HAP-1 (cell line): Measurements from ENCODE around the gene PRDM11.

Experiments
- DNase-seq, 2 experiments: peaks; one replicate each; pipeline ENCODE4 v3.0.0-alpha.2; 2016 to 2020; ENCODE audit warnings: low spot score in 2 of 2
- H3K27me3 ChIP-seq: fragments of 250-450 bp; sonication (Bioruptor Pico); 2 replicates; pipeline ENCODE4 v1.5.1; 2020; ENCODE audit warnings: low read depth, mild to moderate bottlenecking, moderate library complexity
- H3K36me3 ChIP-seq: fragments of 250-450 bp; sonication (Bioruptor Pico); replicated peaks from 2 replicates; pipeline ENCODE4 v1.5.1; 2020; ENCODE audit warnings: mild to moderate bottlenecking
- H3K4me1 ChIP-seq: fragments of 250-450 bp; sonication (Bioruptor Pico); 2 replicates; pipeline ENCODE4 v1.5.1; 2020; ENCODE audit warnings: mild to moderate bottlenecking
- H3K4me3 ChIP-seq: fragments of 250-450 bp; sonication (Bioruptor Pico); 2 replicates; pipeline ENCODE4 v1.5.1; 2020; ENCODE audit warnings: mild to moderate bottlenecking, moderate library complexity
- H3K9me3 ChIP-seq: fragments of 250-450 bp; sonication (Bioruptor Pico); 2 replicates; pipeline ENCODE4 v1.5.1; 2020; ENCODE audit warnings: mild to moderate bottlenecking, moderate library complexity
- in situ Hi-C: fragments of 300-500 bp; cut with MboI; formaldehyde crosslinking; loops from 3 replicates; pipeline ENCODE4 v1.14.3; 2020; ENCODE audit warnings: low sequenced_read_pairs, inconsistent platforms, mixed read lengths

The PRDM11 gene

DNA sequence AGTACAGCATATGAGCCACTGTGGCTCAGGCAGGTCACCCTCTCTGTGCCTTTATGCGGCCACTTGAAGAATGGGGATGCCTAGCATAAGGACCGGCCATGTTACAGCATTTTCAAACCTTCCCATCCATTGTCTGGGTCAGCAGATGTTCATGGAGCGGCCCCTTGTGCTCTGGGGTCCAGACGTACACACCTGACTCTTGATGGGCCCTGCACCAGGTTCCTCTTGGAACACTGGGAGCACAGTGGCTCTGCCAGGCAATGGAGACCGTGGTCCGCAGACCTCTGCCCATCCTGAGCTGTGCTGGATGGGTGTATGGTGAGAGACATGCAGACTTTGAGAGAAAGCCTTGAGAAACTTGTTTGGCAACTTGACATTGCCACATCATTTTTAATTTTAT lies 9.8 kb downstream of the PRDM11 start:
- Histone ChIP-seq H3K4me3 (no peak overlapping the region), H3K9me3 (no peaks in the 10 kb centered on the region), H3K4me1 (no peaks in the 10 kb centered on the region), H3K27me3 (no peaks in the 10 kb centered on the region), H3K36me3 (no peaks in the 10 kb centered on the region)
- no peak for DNase-seq
- in situ Hi-C loops = no loop called here

DNA sequence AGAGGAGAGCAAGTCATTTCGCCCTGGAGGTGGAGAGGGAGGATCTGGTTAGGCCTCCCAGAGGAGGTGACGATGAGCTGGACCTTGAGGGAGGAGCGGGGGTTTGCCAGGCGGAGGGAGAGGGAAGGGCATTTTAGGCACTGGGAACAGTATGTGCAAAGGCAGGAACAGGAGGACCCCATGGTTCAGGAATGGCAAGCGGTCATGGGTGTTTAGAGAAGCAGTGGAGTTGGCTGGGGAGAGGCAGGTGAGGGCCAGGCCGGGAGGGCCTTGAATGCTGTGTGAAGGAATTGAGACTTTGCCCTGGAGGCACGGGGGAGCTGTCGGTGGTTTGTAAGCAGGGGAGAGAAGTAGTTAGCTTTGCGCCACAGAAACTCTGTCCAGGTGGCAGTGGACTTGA lies 10.3 kb downstream of the PRDM11 start:
- in situ Hi-C loops = no loop called here
- H3K4me3 ChIP-seq = no peak overlapping the region
- no peak for DNase-seq
- no peaks in the 10 kb centered on the region for H3K36me3 ChIP-seq
- H3K4me1 ChIP-seq = no peaks in the 10 kb centered on the region
- H3K27me3 ChIP-seq = no peaks in the 10 kb centered on the region
- no peaks in the 10 kb centered on the region for H3K9me3 ChIP-seq

DNA sequence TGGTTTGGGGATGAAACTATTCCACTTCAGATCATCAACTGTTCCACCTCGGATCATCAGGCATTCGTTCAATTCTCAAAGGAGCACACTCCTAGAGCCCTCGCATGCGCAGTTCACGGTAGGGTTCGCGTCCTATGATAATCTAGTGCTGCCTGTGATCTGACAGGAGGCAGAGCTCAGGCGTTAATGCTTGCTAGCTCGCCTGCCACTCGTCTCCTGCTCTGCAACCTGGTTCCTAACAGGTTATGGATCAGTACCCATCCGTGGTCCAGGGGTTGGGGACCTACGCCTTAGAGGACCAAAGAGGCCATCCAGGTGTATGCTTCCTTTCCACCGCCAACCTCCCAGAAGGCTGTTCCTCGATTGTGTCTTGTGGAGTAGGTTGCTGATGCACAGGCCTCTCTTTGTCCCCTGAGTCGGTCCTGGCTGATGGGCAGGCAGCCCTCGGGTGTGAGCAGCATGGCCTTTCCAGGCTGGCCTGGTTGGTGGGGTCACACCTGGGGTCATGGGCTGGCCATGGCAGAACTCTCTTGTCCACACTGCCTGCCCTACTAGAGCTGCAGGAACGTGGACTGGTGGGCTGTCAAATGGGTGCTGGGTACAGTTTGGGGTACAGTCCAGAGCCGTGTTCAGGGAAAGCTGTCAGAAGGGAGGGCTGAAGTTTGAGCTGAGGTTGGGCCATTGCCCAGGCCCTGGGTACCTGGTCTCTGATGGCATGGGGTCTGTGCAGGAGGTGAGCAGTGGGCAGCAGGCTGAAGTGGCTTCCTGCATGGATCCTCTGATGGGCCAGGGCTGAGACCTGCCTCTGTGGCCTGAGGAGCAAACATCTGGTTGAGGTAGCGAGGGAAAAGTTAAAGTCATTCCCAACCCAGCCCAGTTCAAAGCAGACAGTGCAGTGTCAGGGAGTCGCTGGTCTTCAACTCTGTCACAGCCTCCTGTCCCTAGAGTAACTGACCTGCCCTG lies 11.1 kb downstream of the PRDM11 start:
- no peak overlapping the region for H3K4me3 ChIP-seq
- in situ Hi-C loops = no loop called here
- DNase-seq = no peak
- H3K27me3 ChIP-seq = no peaks in the 10 kb centered on the region
- no peaks in the 10 kb centered on the region for H3K4me1 ChIP-seq
- no peaks in the 10 kb centered on the region for H3K36me3 ChIP-seq
- no peaks in the 10 kb centered on the region for H3K9me3 ChIP-seq

DNA sequence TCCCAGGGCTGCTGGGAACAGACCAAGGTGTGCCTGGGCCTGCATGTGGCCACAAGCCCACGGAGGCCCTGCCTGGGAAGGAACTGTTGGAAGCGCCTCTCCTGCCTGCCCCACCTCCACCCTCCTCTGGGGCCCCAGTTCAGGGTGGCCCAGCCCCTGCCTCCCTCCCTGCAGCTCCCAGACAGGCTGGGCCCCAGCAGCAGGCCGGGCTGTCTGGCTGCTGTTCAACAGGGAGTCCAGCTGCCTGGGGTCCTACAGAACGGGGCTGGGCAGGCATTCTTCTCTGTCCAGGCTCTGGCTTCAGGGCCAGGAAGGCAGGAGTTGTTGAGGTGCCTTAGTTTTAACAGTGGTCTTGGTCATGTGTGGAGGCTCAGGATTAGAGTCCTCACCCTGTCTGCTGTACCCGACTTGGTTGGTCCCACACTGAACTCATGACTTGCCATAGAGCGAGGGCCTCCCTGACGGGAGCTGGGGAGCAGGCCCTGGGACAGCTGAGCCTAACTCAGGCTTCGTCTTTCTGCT lies 11.8 kb downstream of the PRDM11 start:
- H3K9me3 ChIP-seq = no peaks in the 10 kb centered on the region
- H3K4me1 ChIP-seq = no peaks in the 10 kb centered on the region
- H3K4me3 ChIP-seq = no peak overlapping the region
- no peak for DNase-seq
- in situ Hi-C loops = no loop called here
- no peaks in the 10 kb centered on the region for H3K36me3 ChIP-seq
- H3K27me3 ChIP-seq = no peaks in the 10 kb centered on the region

DNA sequence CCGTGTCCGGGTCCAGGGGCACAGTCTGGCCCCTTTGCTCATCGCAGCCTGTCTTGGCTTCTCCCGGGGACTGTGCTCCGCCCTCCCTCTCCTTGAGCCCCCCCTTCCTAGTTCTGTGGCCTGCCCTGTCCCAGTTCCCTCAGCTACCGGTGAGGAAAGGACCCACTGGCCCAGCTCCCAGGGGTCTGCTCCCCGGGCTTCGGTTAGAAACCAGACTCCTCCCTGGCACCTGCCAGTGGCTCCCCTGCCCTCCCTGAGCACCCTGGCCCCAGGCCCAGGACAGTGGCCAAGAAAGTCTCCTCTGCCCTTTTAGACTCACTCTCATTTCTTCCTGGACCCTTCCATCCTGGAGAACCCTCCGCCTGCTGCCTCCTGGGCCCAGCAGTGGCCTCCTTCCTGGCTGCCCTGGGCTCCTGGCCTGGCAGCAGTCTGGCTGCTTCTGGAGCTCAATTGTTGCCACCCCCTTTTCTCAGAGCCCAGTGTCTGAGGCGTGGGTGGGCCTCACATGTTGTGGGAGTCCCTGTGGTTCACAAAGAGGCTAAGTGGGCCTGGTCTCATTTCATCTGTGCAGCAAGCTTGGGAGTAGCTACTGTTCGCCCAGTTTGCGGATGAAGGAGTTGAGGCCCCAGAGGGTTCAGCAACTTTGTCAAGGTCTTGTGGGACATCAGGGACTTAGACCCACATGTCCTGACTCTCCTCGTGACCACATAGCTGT lies 12.6 kb downstream of the PRDM11 start:
- in situ Hi-C loops = no loop called here
- DNase-seq = no peak
- Histone ChIP-seq H3K27me3 (no peaks in the 10 kb centered on the region), H3K4me1 (no peaks in the 10 kb centered on the region), H3K36me3 (no peaks in the 10 kb centered on the region), H3K4me3 (no peak overlapping the region), H3K9me3 (no peaks in the 10 kb centered on the region)

DNA sequence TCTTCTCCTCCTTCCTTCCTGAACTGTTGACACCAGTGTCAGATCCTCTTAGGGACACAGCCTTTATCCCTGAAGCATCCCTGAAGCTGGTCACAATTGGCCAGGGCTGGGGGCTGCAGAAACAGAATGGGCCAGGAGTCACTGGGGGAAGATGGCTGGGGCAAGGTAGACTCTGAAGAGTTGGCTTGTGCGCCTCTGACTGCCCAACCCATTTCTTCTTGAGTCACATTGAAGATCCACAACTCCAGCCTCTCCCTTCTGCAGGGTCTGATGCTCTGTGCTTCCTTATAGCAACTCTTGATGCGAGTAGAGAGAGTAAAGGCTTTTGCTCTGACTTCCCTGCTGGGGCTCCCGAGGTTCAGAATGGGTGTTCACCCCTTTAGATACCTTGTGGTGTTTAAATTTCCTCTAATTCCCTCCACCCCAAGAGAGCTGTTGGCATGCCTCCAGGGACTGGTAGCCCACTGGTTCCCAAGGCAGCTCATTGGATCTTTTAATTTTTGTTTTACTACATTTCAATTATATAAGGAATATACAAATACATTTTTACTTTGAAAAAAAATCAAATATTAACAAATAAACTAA lies 13.4 kb downstream of the PRDM11 start:
- H3K27me3 ChIP-seq = no peaks in the 10 kb centered on the region
- no peak for DNase-seq
- in situ Hi-C loops = no loop called here
- no peaks in the 10 kb centered on the region for H3K4me1 ChIP-seq
- no peaks in the 10 kb centered on the region for H3K9me3 ChIP-seq
- H3K4me3 ChIP-seq = no peak overlapping the region
- no peaks in the 10 kb centered on the region for H3K36me3 ChIP-seq

DNA sequence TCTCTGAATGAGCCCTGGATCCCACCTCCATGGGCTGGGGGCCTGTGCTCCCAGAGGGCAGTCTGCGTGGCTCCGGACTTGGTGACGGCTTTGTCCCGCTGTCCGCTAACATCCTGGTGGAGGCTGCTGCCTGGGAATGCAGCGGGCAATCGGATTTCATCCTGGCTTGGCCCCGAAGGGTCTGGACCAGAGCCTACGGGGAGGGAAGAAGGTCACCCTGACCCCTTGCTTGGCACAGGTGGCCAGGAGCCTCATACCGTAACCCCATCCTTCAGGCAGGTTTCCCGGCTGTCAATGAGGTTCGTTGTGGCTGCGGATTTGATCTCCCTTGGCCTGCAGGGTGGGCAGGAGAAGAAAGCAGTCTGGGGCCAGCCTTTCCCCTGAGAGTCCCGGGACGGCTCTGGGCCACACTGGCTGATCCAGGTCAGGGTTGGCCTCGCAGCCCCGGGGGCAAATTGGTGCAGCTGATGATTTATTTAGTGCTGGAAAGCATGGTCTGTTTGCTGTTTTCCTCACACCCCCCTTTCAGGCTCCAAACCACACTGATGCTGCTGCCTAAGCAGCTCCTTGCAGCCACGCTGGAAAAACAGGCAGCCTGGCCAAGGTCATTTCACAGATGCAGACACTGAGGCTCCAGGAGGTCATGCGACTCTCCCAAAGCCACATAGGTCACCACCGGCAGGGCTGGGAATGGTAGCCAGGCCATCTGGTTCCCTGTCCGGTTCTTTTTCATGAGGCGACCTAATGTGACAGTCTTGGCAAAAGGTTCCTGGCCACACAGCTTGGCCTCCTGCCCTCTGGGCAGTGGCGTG lies 15.0 kb downstream of the PRDM11 start:
- H3K36me3 ChIP-seq = no peaks in the 10 kb centered on the region
- no peak for DNase-seq
- in situ Hi-C loops = no loop called here

DNA sequence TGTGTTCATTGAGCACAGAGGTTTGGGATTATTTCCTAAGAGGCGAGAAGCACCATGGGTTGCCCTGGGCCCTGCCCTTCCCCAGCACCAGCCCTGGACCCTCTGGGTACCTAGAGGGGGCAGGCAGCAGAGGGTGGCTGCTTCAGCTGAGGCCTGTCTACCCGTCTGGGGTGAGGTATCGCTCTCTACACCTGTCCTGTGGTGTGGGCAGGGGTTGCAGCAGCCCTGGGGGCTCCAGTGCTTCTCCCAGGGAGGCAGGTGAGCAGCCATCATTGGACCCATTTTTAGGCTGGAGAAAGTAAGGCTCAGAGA lies 15.6 kb downstream of the PRDM11 start:
- no peaks in the 10 kb centered on the region for H3K4me1 ChIP-seq
- H3K27me3 ChIP-seq = no peaks in the 10 kb centered on the region
- no peaks in the 10 kb centered on the region for H3K9me3 ChIP-seq
- in situ Hi-C loops = no loop called here
- no peak overlapping the region for H3K4me3 ChIP-seq
- no peak for DNase-seq
- H3K36me3 ChIP-seq = no peaks in the 10 kb centered on the region

More for the DNA sequence above, 15.0 kb downstream of the PRDM11 start:
- Histone ChIP-seq H3K27me3 (no peaks in the 10 kb centered on the region), H3K4me1 (no peaks in the 10 kb centered on the region), H3K9me3 (no peaks in the 10 kb centered on the region), H3K4me3 (no peak overlapping the region)

DNA sequence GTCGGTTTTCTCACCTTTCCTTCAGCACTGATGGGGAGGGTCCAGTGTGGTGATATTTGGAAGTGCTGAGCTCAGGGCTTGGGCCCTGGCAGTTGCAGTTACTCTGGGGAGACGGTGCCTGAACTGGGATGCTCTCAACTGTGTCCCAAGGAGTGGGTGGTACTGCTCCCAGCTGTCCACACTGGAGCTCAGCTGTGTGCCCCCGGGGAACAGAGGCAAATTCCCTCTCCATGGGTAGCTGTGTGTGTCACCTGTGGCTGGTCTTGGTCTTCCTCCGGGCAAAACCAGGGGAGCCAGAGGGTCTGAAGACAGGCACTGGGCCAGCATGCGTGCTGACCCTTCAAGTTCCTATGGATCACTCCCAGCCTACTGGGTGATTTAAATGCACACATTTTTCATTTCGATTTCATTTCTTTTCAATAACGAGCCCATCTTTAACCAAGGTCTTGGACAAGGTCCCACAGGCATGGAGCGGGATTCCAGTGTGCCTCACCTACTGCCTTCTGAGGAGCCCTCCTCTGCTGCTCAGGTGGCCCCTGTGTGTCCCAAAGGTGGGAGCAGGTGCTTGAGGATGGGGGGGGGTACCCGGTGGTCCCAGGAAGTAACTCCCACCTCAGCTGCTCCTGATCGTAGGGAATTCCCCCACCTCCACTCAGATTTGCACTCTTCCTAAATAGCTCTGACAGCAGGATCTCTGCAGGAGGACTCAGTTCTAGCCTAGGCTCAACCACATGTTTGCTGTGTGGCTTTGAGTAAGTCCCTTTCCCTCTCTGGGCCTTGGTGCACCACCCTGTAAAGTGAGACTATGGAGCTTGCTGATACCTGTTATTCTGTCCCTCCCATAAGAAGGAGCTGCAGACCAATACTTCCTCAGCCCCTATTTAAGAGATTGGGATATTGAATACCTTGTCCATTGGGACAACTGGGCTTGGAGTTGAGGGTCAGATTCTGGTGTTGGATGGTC lies 16.8 kb downstream of the PRDM11 start:
- H3K4me3 ChIP-seq = no peak overlapping the region
- in situ Hi-C loops = no loop called here
- H3K36me3 ChIP-seq = no peaks in the 10 kb centered on the region
- no peaks in the 10 kb centered on the region for H3K4me1 ChIP-seq
- H3K27me3 ChIP-seq = no peaks in the 10 kb centered on the region
- DNase-seq = no peak
- no peaks in the 10 kb centered on the region for H3K9me3 ChIP-seq

DNA sequence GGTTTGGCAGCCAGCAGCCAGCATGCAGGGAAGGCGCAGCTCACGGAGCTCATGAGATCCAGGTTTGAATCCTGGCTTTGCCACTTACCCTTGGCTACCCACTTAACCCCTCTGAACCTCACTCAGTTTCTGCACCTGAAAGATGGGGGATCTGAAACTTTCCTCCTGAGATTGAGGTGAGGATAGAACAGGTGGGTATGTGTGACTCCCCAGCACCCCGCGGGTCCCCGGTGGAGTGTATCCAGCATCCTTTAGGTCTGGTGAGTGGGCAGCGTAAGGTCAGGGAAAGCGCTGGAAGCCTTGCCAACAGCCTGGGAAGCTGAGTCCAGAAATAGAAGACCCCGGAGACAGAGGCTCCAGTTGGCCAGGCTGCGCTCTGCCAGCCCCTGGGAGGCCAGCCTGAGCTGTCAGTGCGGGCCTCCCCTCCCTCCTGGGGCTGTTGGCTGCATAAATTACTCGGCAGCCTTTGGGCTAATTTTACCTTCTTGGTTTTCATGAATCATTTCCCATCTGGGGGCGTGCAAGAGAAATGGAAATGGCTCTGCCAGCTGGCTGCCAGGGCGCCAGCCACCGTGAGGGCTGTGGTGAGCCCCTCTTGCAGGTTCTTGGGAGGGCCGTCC lies 17.6 kb downstream of the PRDM11 start:
- Histone ChIP-seq H3K36me3 (no peaks in the 10 kb centered on the region), H3K9me3 (no peaks in the 10 kb centered on the region), H3K4me1 (no peaks in the 10 kb centered on the region), H3K27me3 (no peaks in the 10 kb centered on the region), H3K4me3 (no peak overlapping the region)
- in situ Hi-C loops = no loop called here
- DNase-seq = no peak

DNA sequence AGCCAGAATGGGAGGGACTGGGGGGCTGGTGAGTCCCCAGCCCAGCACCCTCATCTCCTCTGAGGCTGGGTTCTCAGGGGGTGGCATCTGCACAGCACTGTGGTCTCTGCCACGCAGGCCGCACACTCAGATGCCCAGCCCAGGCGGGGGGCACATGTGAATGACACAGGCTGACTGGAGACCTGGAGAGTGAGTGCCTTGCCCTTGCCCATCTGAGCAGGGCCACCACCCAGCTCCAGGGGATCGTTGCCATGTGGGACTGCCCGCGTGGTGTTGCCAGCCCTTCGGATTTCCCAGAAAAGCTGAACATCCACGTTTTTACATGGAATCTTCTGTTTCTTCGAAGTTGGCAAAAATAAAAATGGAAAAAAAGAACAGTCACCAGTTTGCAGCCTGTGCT lies 18.9 kb downstream of the PRDM11 start:
- no peaks in the 10 kb centered on the region for H3K27me3 ChIP-seq
- DNase-seq = no peak
- H3K36me3 ChIP-seq = no peaks in the 10 kb centered on the region
- H3K4me3 ChIP-seq = no peak overlapping the region
- no peaks in the 10 kb centered on the region for H3K9me3 ChIP-seq
- in situ Hi-C loops = no loop called here
- H3K4me1 ChIP-seq = no peaks in the 10 kb centered on the region

DNA sequence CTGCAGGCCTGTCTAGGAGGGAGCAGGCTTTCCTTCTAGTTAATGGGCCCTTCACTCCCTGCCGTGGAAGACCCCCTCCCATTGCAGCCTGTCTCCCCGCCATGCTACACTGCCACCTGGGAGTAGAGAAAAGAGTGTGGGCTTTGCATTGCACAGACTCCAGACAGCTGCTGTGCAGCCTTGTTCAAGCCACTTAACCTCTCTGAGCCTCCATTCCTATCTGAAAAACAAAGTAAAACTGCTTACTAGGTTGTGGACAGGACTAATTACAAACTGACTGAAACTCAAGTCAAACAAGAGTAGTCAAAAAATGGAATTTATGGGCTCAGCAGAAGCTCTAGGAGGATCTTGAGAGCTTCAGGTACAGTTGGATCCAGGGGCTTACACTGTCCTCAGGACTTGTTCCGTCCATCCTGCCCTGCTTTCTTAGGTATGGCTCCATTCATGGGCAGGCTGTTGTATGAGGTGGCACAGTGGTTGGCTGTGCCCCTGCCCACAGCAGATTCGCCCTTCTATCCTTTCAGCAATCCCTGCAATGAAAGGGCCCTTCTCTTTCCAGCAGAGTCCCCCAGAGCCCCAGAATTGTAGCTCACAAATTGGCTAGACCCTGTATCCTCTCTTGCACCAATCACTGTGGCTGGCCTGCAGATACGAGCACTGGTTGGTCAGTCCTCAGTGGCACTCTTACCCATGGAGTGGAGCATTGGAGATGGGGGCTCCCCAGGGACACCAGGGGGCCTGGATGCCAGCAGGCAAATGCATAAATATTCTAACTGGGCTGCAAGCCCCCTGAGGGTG lies 19.6 kb downstream of the PRDM11 start:
- H3K4me3 ChIP-seq = no peak overlapping the region
- no peaks in the 10 kb centered on the region for H3K9me3 ChIP-seq
- in situ Hi-C loops = no loop called here
- H3K36me3 ChIP-seq = no peaks in the 10 kb centered on the region
- no peak for DNase-seq
- no peaks in the 10 kb centered on the region for H3K27me3 ChIP-seq
- no peaks in the 10 kb centered on the region for H3K4me1 ChIP-seq
